CD4-positive, alpha-beta T cell treated with Interleukin-15 for 1 hour (primary cell): ENCODE measurements around the gene DLGAP4.
"Not testable (repeated sequence)": the region's sequence is repeated elsewhere in the genome, so short reads cannot be mapped to it uniquely, and the experiment has no call there.

Experiments
- DNase-seq: peaks from one replicate; pipeline ENCODE4 v3.0.0-alpha.2; 2020

Gene DLGAP4

GRCh38 chr20:36355469-36356171, 49.5 kb downstream of the DLGAP4 start:
- no peak for DNase-seq

GRCh38 chr20:36359668-36360406, 53.7 kb downstream of the DLGAP4 start:
- no peak for DNase-seq

- no peak for DNase-seq
Measured at GRCh38 chr20:36360429-36360828, 54.3 kb downstream of the DLGAP4 start.

GRCh38 chr20:36361406-36361805, 55.3 kb downstream of the DLGAP4 start:
- DNase-seq, result no peak

- no peak for DNase-seq
Measured at GRCh38 chr20:36362261-36362660, 56.1 kb downstream of the DLGAP4 start.

- DNase-seq, result no peak
Measured at GRCh38 chr20:36362978-36363713, 57.0 kb downstream of the DLGAP4 start.

- no peak for DNase-seq
Measured at GRCh38 chr20:36364506-36364905, 58.4 kb downstream of the DLGAP4 start.

- no peak for DNase-seq
Measured at GRCh38 chr20:36366623-36367369, 60.7 kb downstream of the DLGAP4 start.

GRCh38 chr20:36367370-36367745, 61.2 kb downstream of the DLGAP4 start:
- no peak for DNase-seq

- no peak for DNase-seq
Measured at GRCh38 chr20:36367907-36368799, 62.0 kb downstream of the DLGAP4 start.

GRCh38 chr20:36368869-36369268, 62.7 kb downstream of the DLGAP4 start:
- no peak for DNase-seq

- no peak for DNase-seq
Measured at GRCh38 chr20:36369739-36370138, 63.6 kb downstream of the DLGAP4 start.

- no peak for DNase-seq
Measured at GRCh38 chr20:36370991-36371790, 65.1 kb downstream of the DLGAP4 start.

GRCh38 chr20:36372666-36373065, 66.5 kb downstream of the DLGAP4 start:
- DNase-seq, result no peak

GRCh38 chr20:36373089-36373488, 67.0 kb downstream of the DLGAP4 start:
- DNase-seq, result no peak

GRCh38 chr20:36374995-36375394, 68.9 kb downstream of the DLGAP4 start:
- no peak for DNase-seq

- DNase-seq, result no peak
Measured at GRCh38 chr20:36377348-36378326, 71.5 kb downstream of the DLGAP4 start.

- no peak for DNase-seq
Measured at GRCh38 chr20:36378686-36379085, 72.5 kb downstream of the DLGAP4 start.

GRCh38 chr20:36379914-36380313, 73.8 kb downstream of the DLGAP4 start:
- not testable (repeated sequence) for DNase-seq
